Testis (tissue), 3 donors: Measurements from ENCODE around the gene HNRNPD. TPM values are rescaled to one million over a fixed set of nuclear protein-coding genes. Genes with fewer than 3 reads are reported as not detected.
"Not testable (repeated sequence)": the region's sequence is repeated elsewhere in the genome, so short reads cannot be mapped to it uniquely, and the experiment has no call there.

ENCODE experiments used
- DNase-seq: peaks from one replicate; pipeline ENCODE4 v3.0.0-alpha.2; 2019
- H3K27ac ChIP-seq, 2 donors: fragments of 200-600 bp; sonication (generic); one replicate each; pipeline ENCODE4 v1.5.1; 2019
- H3K27me3 ChIP-seq: fragments of 200-600 bp; sonication (generic); one replicate; pipeline ENCODE4 v1.5.1; 2019
- H3K36me3 ChIP-seq: fragments of 200-600 bp; sonication (generic); one replicate; pipeline ENCODE4 v1.5.1; 2017; ENCODE audit warnings: low read depth; ENCODE audit errors: missing control alignments
- H3K4me1 ChIP-seq: fragments of 200-600 bp; sonication (generic); one replicate; pipeline ENCODE4 v1.5.1; 2019
- H3K4me3 ChIP-seq, 2 donors: fragments of 200-600 bp; sonication (generic); one replicate each; pipeline ENCODE4 v1.5.1; 2017 to 2019
- H3K9me3 ChIP-seq: fragments of 200-600 bp; sonication (generic); one replicate; pipeline ENCODE4 v1.5.1; 2017
- CTCF ChIP-seq, 3 experiments: fragments of 450-650 bp in 2 of 3; fragments of 200-600 bp in 1 of 3; sonication (generic) in 1 of 3; IDR thresholded peaks; one replicate each; pipeline ENCODE4 v1.5.1; 2016 to 2019; ENCODE audit warnings: antibody characterized with exemption in 3 of 3, mild to moderate bottlenecking in 2 of 3, moderate library complexity in 1 of 3
- POLR2A ChIP-seq: fragments of 450-650 bp; IDR thresholded peaks from one replicate; pipeline ENCODE4 v1.6.1; 2017; ENCODE audit warnings: antibody characterized with exemption, mild to moderate bottlenecking, moderate library complexity
- WGBS, 2 donors: methylation state at CpG; one replicate each; pipeline ENCODE4 v1.1.5; 2018; 5-methylcytosine and 5-hydroxymethylcytosine counted together
- intact Hi-C: fragments of 100-400 bp; cut with DNase I; formaldehyde crosslinking; loops from one replicate; pipeline ENCODE4 v1.15.1; 2023; ENCODE audit warnings: low total_unique reads
- polyA plus RNA-seq: library from polyadenylated mRNA; stranded (reverse); fragments of 350-450 nt; fragmentation: Illumina TruSeq; extraction: RNeasy Lipid Tissue Mini Kit (QIAGEN cat#74804); gene quantifications from one replicate; pipeline ENCODE4 v1.2.3, GENCODE V29; 2014; ENCODE audit warnings: low read depth, low replicate concordance; ENCODE audit not compliant: insufficient read depth
- total RNA-seq, 2 donors: library from RNA; depleted of rRNA; stranded (reverse); fragments of >200 nt; gene quantifications; one replicate each; pipeline ENCODE4 v1.2.3, GENCODE V29; 2016

The HNRNPD gene
- total and polyA plus RNA-seq, 3 donors from 2014 or later: 114 to 221 (median 118) TPM

- H3K27me3 ChIP-seq: no peaks in the 10 kb centered on the region
- no peaks in the 10 kb centered on the region for H3K9me3 ChIP-seq
- no peak overlapping the region for H3K27ac ChIP-seq
- WGBS, 2 donors: 39 to 52% methylated on average over 2 of the region's 2 CpGs
- TF ChIP-seq POLR2A: no peak
- no peak for TF ChIP-seq CTCF (IDR thresholded peaks at IDR 0.05)
- H3K36me3 ChIP-seq: no peaks in the 10 kb centered on the region
- intact Hi-C loops: no loop called here
- no peak for DNase-seq
- H3K4me3 ChIP-seq: no peak overlapping the region
- no peaks in the 10 kb centered on the region for H3K4me1 ChIP-seq
Observed at GRCh38 chr4:82352825-82353366, 20.9 kb downstream of the HNRNPD start.

DNA sequence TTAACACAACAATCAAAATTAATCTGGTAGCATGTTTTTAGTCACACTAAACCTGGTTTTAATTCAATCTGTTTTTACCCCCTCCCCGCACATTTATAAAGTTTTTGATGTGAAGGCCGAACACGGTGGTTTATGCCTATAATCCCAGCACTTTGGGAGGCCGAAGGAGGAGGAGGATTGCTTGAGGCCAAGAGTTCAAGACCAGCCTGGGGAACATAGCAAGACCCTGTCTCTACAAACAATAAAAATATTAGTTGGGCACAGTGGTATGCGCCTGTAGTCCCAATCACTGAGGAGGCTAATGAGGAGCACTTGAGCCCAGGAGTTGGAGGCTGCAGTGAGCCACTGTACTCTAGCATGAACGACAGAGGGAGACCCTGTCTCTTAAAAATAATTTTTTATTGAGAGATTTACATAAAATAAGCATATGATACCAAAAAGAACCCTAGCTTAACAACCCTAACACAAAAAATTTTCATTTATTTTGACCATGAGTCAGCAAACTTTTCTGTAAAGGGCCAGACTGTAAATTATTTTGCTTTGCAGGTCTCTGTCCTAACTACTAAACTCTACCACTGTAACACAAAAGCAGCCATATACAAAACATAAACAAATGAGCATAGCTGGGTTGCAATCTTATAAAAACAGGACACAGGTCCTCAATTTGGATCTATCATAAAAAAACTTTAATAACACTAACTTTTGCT is 21.5 kb downstream of the HNRNPD start:
- H3K4me3 ChIP-seq: no peak overlapping the region
- no peaks in the 10 kb centered on the region for H3K4me1 ChIP-seq
- no peak for DNase-seq
- H3K9me3 ChIP-seq: no peaks in the 10 kb centered on the region
- no peak overlapping the region for H3K27ac ChIP-seq
- intact Hi-C loops: no loop called here
- no peaks in the 10 kb centered on the region for H3K27me3 ChIP-seq
- H3K36me3 ChIP-seq: no peaks in the 10 kb centered on the region
- WGBS, 2 donors: 88 to 95% methylated on average over 6 of the region's 6 CpGs
- TF ChIP-seq POLR2A: no peak
- TF ChIP-seq CTCF (IDR thresholded peaks at IDR 0.05): no peak

DNA sequence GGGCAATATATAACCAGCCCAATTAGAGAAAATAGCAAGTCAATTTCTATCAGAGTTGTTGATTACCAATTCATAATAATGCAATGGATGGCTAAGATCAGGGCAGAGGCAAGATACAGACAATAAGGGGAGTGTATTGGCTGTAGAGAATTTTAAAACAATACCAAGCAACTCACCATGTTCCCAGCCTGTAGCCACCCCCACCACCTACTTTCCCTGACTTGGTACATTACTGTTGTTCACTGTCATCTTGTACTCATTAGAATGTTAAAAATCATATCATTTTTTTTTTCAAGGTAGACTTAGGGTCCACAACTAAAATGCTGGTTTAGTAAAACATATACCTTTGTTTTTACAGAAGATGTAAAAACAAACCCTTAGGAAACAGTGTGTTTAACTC is 27.7 kb downstream of the HNRNPD start:
- Histone ChIP-seq H3K27ac (no peak overlapping the region), H3K4me3 (no peak overlapping the region), H3K4me1 (no peaks in the 10 kb centered on the region), H3K27me3 (no peaks in the 10 kb centered on the region), H3K9me3 (no peaks in the 10 kb centered on the region), H3K36me3 (no peaks in the 10 kb centered on the region)
- DNase-seq: no peak
- intact Hi-C loops: no loop called here
- no peak for TF ChIP-seq CTCF (IDR thresholded peaks at IDR 0.05)
- no peak for TF ChIP-seq POLR2A

- Histone ChIP-seq H3K4me1 (no peaks in the 10 kb centered on the region), H3K27ac (no peak overlapping the region), H3K4me3 (no peak overlapping the region), H3K36me3 (no peaks in the 10 kb centered on the region), H3K27me3 (no peaks in the 10 kb centered on the region), H3K9me3 (no peaks in the 10 kb centered on the region)
- intact Hi-C loops: no loop called here
- TF ChIP-seq POLR2A (no peak), CTCF (IDR thresholded peaks at IDR 0.05) (no peak)
- DNase-seq: no peak
Observed at GRCh38 chr4:82335043-82335442, 38.7 kb downstream of the HNRNPD start.

- H3K9me3 ChIP-seq, H3K4me1 ChIP-seq, DNase-seq, H3K4me3 ChIP-seq, intact Hi-C loops, H3K27me3 ChIP-seq, H3K27ac ChIP-seq, H3K36me3 ChIP-seq: not testable (repeated sequence)
- 87 to 96% methylated on average over 9 of the region's 9 CpGs for WGBS, 2 donors
Observed at GRCh38 chr4:82333641-82334040, 40.1 kb downstream of the HNRNPD start.
